ENCODE data around the gene NOL9. TPM values are rescaled to one million over a fixed set of nuclear protein-coding genes. Genes with fewer than 3 reads are reported as not detected.

The NOL9 gene
- total RNA-seq, 1 donor from 2014 or later: 16.7 TPM

DNA sequence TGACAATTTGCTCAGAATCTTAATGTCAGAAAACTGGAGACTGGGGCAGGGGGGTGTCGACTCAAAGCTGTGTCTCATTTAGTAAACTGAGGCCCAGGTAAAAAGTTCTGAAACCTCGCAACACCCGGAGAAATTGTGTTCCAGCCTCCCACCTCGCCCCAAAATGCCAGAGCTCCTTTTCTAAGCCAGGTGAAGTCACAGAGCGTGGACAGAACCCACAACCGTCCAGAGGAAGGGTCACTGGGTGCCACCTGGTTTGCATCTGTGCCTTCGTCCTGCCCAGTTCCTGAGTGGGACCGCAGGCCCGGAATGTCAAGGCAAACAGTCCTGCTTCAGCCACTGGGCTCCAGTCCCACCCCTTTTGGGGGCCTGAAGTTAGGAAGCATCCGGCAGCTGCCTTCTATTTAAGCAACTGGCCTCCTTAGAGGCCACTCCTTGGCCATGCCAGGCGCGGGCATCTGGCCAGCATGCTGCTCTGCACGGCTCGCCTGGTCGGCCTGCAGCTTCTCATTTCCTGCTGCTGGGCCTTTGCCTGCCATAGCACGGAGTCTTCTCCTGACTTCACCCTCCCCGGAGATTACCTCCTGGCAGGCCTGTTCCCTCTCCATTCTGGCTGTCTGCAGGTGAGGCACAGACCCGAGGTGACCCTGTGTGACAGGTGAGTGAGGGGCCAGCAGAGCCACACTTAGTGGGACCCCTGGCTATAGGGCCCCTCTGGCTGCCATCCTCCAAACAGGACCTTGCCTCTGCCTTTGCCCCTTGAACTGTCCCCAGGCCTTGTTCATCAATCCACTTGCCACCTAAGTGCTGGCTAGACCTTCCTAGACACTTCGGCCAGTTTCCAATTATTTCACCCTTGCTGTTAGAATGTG lies 830 bp upstream of the NOL9 start, which contains the start of gene TAS1R1:
TSS of gene TAS1R1 (plus strand) at position 401 of the 872 bp plus-strand sequence. CDS start at position 468, 67 bp downstream.
- H3K4me1 ChIP-seq: peaks cover 24% of the 10 kb centered on the region
- H3K4me3 ChIP-seq: peak within 1 kb of the TSS; percentile 100
- H3K27me3 ChIP-seq: no peaks in the 10 kb centered on the region
- TF ChIP-seq POLR2AphosphoS5 (IDR thresholded peaks at IDR 0.05; ENCODE audit: insufficient read depth in 1 of 2, low read depth in 1 of 2): no peak
- TF ChIP-seq, protein P1, sequence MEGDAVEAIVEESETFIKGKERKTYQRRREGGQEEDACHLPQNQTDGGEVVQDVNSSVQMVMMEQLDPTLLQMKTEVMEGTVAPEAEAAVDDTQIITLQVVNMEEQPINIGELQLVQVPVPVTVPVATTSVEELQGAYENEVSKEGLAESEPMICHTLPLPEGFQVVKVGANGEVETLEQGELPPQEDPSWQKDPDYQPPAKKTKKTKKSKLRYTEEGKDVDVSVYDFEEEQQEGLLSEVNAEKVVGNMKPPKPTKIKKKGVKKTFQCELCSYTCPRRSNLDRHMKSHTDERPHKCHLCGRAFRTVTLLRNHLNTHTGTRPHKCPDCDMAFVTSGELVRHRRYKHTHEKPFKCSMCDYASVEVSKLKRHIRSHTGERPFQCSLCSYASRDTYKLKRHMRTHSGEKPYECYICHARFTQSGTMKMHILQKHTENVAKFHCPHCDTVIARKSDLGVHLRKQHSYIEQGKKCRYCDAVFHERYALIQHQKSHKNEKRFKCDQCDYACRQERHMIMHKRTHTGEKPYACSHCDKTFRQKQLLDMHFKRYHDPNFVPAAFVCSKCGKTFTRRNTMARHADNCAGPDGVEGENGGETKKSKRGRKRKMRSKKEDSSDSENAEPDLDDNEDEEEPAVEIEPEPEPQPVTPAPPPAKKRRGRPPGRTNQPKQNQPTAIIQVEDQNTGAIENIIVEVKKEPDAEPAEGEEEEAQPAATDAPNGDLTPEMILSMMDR (IDR thresholded peaks at IDR 0.05): no peak
- TF ChIP-seq POLR2A (IDR thresholded peaks at IDR 0.05): no peak
- no peak for DNase-seq (ENCODE audit: extremely low spot score in 2 of 2)
- H3K9me3 ChIP-seq: no peaks in the 10 kb centered on the region
- peak within 1 kb of the TSS; percentile 73 for H3K27ac ChIP-seq
- peaks cover 0 to 5% of the 10 kb centered on the region in 2 donors for H3K36me3 ChIP-seq
- intact Hi-C loops (cut with DNase I): loop anchor here (5.0 kb wide), 1 partner anchor 92 kb away; no protein-coding TSS in a partner anchor

DNA sequence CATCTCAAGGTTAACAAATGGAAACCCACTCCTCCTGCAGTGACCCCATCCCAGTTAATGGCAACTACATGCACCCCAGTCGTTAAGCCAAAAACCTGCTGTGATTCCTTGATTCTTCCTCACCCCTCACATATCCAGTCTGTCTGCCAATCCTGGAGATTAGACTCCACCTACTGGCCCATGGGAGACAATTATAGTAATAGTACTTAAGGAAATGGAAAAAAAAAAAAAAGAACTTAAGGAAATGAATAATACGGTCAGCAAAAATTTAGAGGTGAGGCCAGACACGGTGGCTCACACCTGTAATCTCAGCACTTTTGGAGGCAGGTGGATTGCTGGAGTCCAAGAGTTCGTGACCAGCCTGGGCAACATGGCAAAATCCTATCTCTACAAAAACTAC lies 7.0 kb downstream of the NOL9 start:
- no peak for TF ChIP-seq POLR2A (IDR thresholded peaks at IDR 0.05)
- no peak for TF ChIP-seq POLR2AphosphoS5 (IDR thresholded peaks at IDR 0.05; ENCODE audit: insufficient read depth in 1 of 2, low read depth in 1 of 2)
- TF ChIP-seq, protein P1 (IDR thresholded peaks at IDR 0.05): no peak
- H3K36me3 ChIP-seq: peaks cover 0 to 67% of the 10 kb centered on the region in 2 donors
- no peaks in the 10 kb centered on the region for H3K27me3 ChIP-seq
- no peaks in the 10 kb centered on the region for H3K9me3 ChIP-seq
- no peak for DNase-seq (ENCODE audit: extremely low spot score in 2 of 2)
- H3K4me3 ChIP-seq: no peak overlapping the region
- H3K27ac ChIP-seq: no peak overlapping the region
- H3K4me1 ChIP-seq: peaks cover 6% of the 10 kb centered on the region
- intact Hi-C loops (cut with DNase I): no loop called here

DNA sequence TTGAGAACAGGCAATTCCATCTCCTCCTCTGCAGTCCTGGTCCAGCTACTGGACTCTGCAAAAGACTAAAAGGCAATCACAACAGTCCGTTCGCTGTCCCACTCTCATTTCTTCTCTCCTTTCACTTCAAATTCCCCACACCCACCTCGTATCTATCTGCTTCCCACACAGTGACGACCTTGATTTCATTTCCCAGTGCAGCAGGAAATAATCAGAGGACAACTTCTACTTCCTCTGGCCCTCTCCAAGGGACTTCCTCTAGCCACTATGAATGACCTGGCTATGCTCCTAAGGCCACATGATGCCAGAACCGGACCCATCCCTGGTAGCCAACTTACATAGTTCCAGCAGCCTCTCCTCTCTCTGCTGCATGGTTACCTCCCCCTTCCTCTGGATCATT lies 8.0 kb downstream of the NOL9 start:
- Histone ChIP-seq H3K27ac (no peak overlapping the region), H3K36me3 (peaks cover 0 to 76% of the 10 kb centered on the region in 2 donors), H3K27me3 (no peaks in the 10 kb centered on the region), H3K4me1 (peaks cover 6% of the 10 kb centered on the region), H3K4me3 (no peak overlapping the region), H3K9me3 (no peaks in the 10 kb centered on the region)
- DNase-seq (ENCODE audit: extremely low spot score in 2 of 2): no peak
- TF ChIP-seq POLR2A (IDR thresholded peaks at IDR 0.05) (no peak), POLR2AphosphoS5 (IDR thresholded peaks at IDR 0.05; ENCODE audit: insufficient read depth in 1 of 2, low read depth in 1 of 2) (no peak)
- TF ChIP-seq, protein P1 (IDR thresholded peaks at IDR 0.05): no peak
- intact Hi-C loops (cut with DNase I): no loop called here

DNA sequence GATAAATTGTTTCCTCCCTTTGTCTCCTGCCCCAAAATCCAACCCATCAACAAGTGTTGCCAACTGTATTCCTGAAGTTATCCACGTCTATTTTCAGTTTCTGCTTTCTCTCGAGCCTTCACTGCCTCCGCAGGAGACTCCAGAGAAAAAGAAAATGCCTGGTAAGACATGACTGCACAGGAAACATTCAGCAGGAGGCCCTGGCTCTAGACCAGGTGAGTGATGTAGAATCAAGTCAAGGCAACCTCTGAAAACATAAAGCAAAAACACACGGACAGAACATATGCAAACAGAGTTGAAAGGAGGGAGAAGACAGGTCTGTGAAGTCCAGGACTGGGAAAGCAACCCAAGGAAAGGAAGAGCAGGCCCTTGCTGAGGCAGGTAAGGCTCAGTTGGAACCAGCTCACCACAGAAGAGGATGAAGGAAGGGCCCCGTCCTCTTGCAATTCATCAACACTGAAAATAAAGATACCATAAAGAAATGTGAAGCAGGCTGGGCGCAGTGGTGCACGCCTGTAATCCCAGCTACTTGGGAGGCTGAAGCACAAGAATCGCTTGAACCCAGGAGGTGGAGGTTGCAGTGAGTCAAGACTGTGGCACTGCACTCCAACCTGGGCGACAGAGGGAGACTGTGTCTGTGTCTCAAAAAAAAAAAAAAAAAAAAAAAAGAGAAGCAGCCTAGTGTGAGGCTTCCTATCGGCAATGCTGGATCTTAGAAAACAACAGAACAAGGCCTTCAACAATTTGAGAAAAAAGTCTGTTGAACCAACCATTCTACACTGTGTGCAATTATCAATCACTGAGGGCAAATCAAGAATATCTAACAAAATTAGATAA lies 8.8 kb downstream of the NOL9 start:
- H3K36me3 ChIP-seq: peaks cover 0 to 82% of the 10 kb centered on the region in 2 donors

More for the DNA sequence above, 8.8 kb downstream of the NOL9 start:
- Histone ChIP-seq H3K4me1 (peaks cover 6% of the 10 kb centered on the region), H3K4me3 (no peak overlapping the region), H3K27ac (no peak overlapping the region), H3K9me3 (no peaks in the 10 kb centered on the region), H3K27me3 (no peaks in the 10 kb centered on the region)
- TF ChIP-seq, protein P1 (IDR thresholded peaks at IDR 0.05): no peak
- no peak for TF ChIP-seq POLR2AphosphoS5 (IDR thresholded peaks at IDR 0.05; ENCODE audit: insufficient read depth in 1 of 2, low read depth in 1 of 2)
- DNase-seq (ENCODE audit: extremely low spot score in 2 of 2): no peak
- intact Hi-C loops (cut with DNase I): no loop called here

All from vagina (tissue), 2 donors.